ENCODE measurements around the gene RABL6.

RABL6 gene

DNA sequence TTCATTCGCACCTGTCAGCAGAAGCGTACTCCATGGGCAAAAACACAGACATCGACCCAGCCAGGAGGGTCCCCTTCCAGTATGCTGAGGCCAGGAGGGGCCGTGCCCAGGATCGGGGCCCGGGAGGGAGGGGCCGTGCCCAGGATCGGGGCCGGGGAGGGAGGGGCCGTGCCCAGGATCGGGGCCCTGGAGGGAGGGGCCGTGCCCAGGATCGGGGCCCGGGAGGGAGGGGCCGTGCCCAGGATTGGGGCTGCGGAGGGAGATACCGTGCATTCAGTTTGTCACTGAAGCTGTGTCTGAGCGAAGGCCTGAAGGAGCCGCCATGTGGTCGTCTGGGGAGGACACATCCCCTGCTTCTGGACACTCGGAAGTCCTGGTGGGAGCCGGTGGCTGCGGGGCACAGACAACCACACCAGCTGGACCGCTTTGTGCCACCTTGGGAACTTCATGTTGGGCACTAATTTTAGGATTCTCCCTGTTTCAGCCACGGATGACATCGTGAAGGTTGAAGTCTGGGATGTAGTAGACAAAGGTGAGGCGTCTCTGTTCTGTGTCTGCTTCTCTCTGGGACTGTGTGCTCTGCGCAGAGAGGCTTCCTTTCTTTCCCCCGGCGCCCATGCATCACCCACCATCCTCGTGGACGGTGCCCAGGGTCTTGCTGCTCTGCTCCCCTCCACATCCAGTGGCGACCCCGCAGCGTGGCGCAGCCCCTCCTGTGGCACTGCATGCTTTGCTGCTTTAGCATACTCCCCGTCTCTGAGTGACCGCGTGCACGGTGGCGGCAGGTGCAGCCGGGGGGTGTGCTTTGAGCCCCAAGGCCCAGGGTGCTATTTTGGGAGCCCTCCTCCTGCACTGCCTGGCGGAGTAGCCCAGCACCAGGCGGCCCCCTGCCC is 17.8 kb downstream of the RABL6 start:
- no peak for TF ChIP-seq CTCF (conservative IDR thresholded peaks at IDR 0.05; ENCODE audit: low read depth, low read length)
- no peak for DNase-seq (ENCODE audit: low read depth)
- H3K4me3 ChIP-seq (ENCODE audit: low read depth, low read length), result no peak overlapping the region

DNA sequence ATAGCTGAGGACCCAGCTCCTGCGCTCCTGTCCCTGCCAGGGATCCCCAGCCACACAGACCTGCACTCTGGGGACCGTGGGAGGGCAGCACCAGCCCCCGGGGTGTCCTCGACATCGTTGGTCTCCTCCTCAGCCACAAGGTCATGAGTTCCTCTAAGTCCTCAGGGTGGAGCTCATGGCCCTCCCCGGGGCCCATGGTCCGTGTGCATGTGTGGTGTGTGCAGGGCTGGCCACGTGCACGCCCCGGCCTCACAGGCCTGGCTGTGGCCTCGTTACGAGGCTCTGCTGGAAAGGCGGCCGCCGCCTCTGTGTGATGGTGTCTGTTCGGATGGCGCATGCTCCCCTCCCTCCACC is 18.4 kb downstream of the RABL6 start:
- no peak for TF ChIP-seq CTCF (conservative IDR thresholded peaks at IDR 0.05; ENCODE audit: low read depth, low read length)
- DNase-seq (ENCODE audit: low read depth), result no peak

DNA sequence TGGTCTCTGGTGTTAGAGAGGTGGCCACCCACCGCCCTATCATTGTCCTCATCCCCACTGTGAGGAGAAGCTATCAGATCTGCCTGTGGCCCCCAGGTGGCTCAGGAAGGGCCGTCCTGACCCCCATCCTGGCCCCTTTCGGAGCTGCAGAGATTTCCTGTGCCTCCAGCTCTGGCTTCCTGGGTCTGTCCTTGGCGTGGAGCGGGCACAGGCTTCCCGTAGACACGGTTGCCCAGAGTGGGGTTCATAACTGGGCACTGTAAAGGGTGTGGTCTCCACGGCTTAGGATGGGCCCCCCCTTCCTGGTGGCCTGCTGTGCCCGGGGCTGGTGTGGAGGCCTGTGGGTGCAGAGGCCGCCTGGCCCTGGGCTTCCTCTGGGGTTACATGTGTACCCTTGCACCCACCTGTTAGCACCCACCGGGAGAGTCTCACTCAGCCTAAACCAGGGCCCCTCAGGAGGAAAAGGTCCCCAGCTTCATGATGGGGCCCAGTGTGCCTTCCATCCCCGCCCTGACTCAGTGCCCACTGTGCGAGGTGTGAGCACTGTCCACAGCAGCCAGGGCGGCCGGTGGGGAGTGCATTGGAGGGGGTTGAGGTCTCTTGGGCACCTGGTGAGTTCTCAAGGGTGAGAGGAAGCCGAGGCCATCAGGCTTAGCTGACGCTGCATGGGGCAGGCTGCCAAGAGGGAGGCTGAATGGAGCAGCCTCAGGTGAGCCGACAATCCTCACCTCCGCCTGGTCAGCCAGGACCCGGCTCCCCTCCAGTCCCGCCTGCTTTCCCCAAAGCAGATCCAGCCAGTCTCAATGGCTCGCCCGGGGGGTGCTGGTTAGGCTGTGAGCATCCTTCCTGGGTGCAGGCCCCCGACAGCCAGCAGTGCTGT is 19.2 kb downstream of the RABL6 start:
- no peak for TF ChIP-seq CTCF (conservative IDR thresholded peaks at IDR 0.05; ENCODE audit: low read depth, low read length)
- H3K4me3 ChIP-seq (ENCODE audit: low read depth, low read length), result no peak overlapping the region
- DNase-seq (ENCODE audit: low read depth), result no peak

More for the DNA sequence above, 18.4 kb downstream of the RABL6 start:
- H3K4me3 ChIP-seq (ENCODE audit: low read depth, low read length), result no peak overlapping the region

- TF ChIP-seq CTCF (conservative IDR thresholded peaks at IDR 0.05; ENCODE audit: low read depth, low read length), result no peak
- no peak for DNase-seq (ENCODE audit: low read depth)
- H3K4me3 ChIP-seq (ENCODE audit: low read depth, low read length), result no peak overlapping the region
Observed at GRCh38 chr9:136827794-136828473, 20.2 kb downstream of the RABL6 start.

GRCh38 chr9:136828474-136829140 is 20.9 kb downstream of the RABL6 start:
- no peak overlapping the region for H3K4me3 ChIP-seq (ENCODE audit: low read depth, low read length)
- no peak for DNase-seq (ENCODE audit: low read depth)
- no peak for TF ChIP-seq CTCF (conservative IDR thresholded peaks at IDR 0.05; ENCODE audit: low read depth, low read length)

GRCh38 chr9:136829412-136829811 is 21.7 kb downstream of the RABL6 start:
- H3K4me3 ChIP-seq (ENCODE audit: low read depth, low read length), result no peak overlapping the region
- DNase-seq (ENCODE audit: low read depth), result no peak
- no peak for TF ChIP-seq CTCF (conservative IDR thresholded peaks at IDR 0.05; ENCODE audit: low read depth, low read length)

Measured in choroid plexus epithelial cell (primary cell).